Gastroesophageal sphincter (tissue), 4 donors: Measurements from ENCODE around the gene RAE1. TPM values are rescaled to one million over a fixed set of nuclear protein-coding genes. Genes with fewer than 3 reads are reported as not detected.

Experiments used
- ATAC-seq: fragments of 150-250 bp; one replicate; pipeline ENCODE4 v1.9.1; 2016; ENCODE audit warnings: mild to moderate bottlenecking, moderate library complexity
- H3K27ac ChIP-seq, 4 donors: fragments of 200-600 bp; sonication (generic) in 3 of 4; 1 replicate in 3 of 4; 2 replicates in 1 of 4; pipeline ENCODE4 v1.5.1; 2016 to 2019
- H3K27me3 ChIP-seq: fragments of 200-600 bp; sonication (generic); one replicate; pipeline ENCODE4 v1.5.1; 2019
- H3K36me3 ChIP-seq, 2 donors: fragments of 200-600 bp; sonication (generic); one replicate each; pipeline ENCODE4 v1.5.1; 2019; ENCODE audit warnings: control low read depth in 1 of 2
- H3K4me1 ChIP-seq, 3 donors: fragments of 200-600 bp; sonication (generic); 1 replicate in 2 of 3; 2 replicates in 1 of 3; pipeline ENCODE4 v1.5.1; 2016 to 2019; ENCODE audit warnings: control low read depth in 2 of 3
- H3K4me3 ChIP-seq, 2 donors: fragments of 200-600 bp; sonication (generic); one replicate each; pipeline ENCODE4 v1.5.1; 2019; ENCODE audit warnings: mild to moderate bottlenecking in 1 of 2, moderate library complexity in 1 of 2
- H3K9me3 ChIP-seq, 3 donors: fragments of 200-600 bp; sonication (generic); one replicate each; pipeline ENCODE4 v1.5.1; 2017 to 2019; ENCODE audit warnings: control low read depth in 2 of 3
- CTCF ChIP-seq, 4 experiments: fragments of 200-600 bp in 2 of 4; fragments of 450-650 bp in 2 of 4; sonication (generic) in 1 of 4; IDR thresholded peaks; one replicate each; pipeline ENCODE4 v1.5.1; 2017 to 2019; ENCODE audit warnings: antibody characterized with exemption in 4 of 4, mild to moderate bottlenecking in 2 of 4, moderate library complexity in 2 of 4
- EP300 ChIP-seq: sonication (generic); formaldehyde crosslinking; IDR thresholded peaks from one replicate; pipeline ENCODE4 v1.6.1; 2017; ENCODE audit warnings: antibody characterized with exemption, mild to moderate bottlenecking
- POLR2A ChIP-seq, 2 donors: fragments of 450-650 bp; IDR thresholded peaks; one replicate each; pipeline ENCODE4 v1.6.1; 2017; ENCODE audit warnings: antibody characterized with exemption in 2 of 2, mild to moderate bottlenecking in 2 of 2, moderate library complexity in 1 of 2
- POLR2AphosphoS5 ChIP-seq: sonication (generic); formaldehyde crosslinking; IDR thresholded peaks from one replicate; pipeline ENCODE4 v1.6.1; 2017; ENCODE audit warnings: antibody characterized with exemption
- WGBS, 2 donors: methylation state at CpG; one replicate each; pipeline ENCODE4 v1.1.5; 2018; ENCODE audit warnings: low coverage in 1 of 2; 5-methylcytosine and 5-hydroxymethylcytosine counted together
- total RNA-seq, 4 donors: library from RNA; depleted of rRNA; stranded (reverse); fragments of >200 nt; gene quantifications; one replicate each; pipeline ENCODE4 v1.1.0, GENCODE V29; 2016

The RAE1 gene
- total RNA-seq, 4 donors from 2014 or later: 16.5 to 30.4 (median 25.1) TPM

- 78 to 81% methylated on average over 17 to 20 of the region's 20 CpGs for WGBS, 2 donors
- H3K27ac ChIP-seq: no peak overlapping the region
- no peaks in the 10 kb centered on the region for H3K27me3 ChIP-seq
- peaks cover 0 to 11% (median 0%) of the 10 kb centered on the region in 3 donors for H3K4me1 ChIP-seq
- TF ChIP-seq POLR2AphosphoS5: no peak
- TF ChIP-seq EP300: no peak
- no peak for TF ChIP-seq CTCF (IDR thresholded peaks at IDR 0.05)
- TF ChIP-seq POLR2A (IDR thresholded peaks at IDR 0.05): no peak
- ATAC-seq: no peak
- no peak overlapping the region for H3K4me3 ChIP-seq
- H3K36me3 ChIP-seq: peaks cover 0 to 40% of the 10 kb centered on the region in 2 donors
- no peaks in the 10 kb centered on the region for H3K9me3 ChIP-seq
Measured at GRCh38 chr20:57383447-57384347, 32.6 kb downstream of the RAE1 start.

- peaks cover 0 to 35% of the 10 kb centered on the region in 2 donors for H3K36me3 ChIP-seq
- H3K27ac ChIP-seq: no peak overlapping the region
- TF ChIP-seq POLR2AphosphoS5: no peak
- no peaks in the 10 kb centered on the region for H3K9me3 ChIP-seq
- no peak overlapping the region for H3K4me3 ChIP-seq
- H3K27me3 ChIP-seq: no peaks in the 10 kb centered on the region
- WGBS, 2 donors: 83% methylated on average over 2 of the region's 8 CpGs; no CpG with 5 or more reads in 1 of the 2 donors
- no peak for ATAC-seq
- H3K4me1 ChIP-seq: peaks cover 0 to 19% (median 1%) of the 10 kb centered on the region in 3 donors
Measured at GRCh38 chr20:57384486-57384885, 33.4 kb downstream of the RAE1 start.

GRCh38 chr20:57384953-57385761 is 34.1 kb downstream of the RAE1 start:
- no peak for ATAC-seq
- H3K4me1 ChIP-seq: peaks cover 0 to 26% (median 7%) of the 10 kb centered on the region in 3 donors

GRCh38 chr20:57385940-57386339 is 34.9 kb downstream of the RAE1 start:
- ATAC-seq: no peak
- Histone ChIP-seq H3K4me3 (no peak overlapping the region), H3K4me1 (peaks cover 0 to 34% (median 11%) of the 10 kb centered on the region in 3 donors), H3K36me3 (peaks cover 0 to 20% of the 10 kb centered on the region in 2 donors), H3K9me3 (no peaks in the 10 kb centered on the region), H3K27me3 (no peaks in the 10 kb centered on the region), H3K27ac (no peak overlapping the region)
- WGBS, 2 donors: 83 to 100% methylated on average over 1 to 2 of the region's 6 CpGs
- TF ChIP-seq POLR2A (IDR thresholded peaks at IDR 0.05) (no peak), EP300 (no peak), POLR2AphosphoS5 (no peak), CTCF (IDR thresholded peaks at IDR 0.05) (no peak)

More at GRCh38 chr20:57384953-57385761, 34.1 kb downstream of the RAE1 start:
- H3K9me3 ChIP-seq: no peaks in the 10 kb centered on the region
- H3K4me3 ChIP-seq: no peak overlapping the region
- H3K36me3 ChIP-seq: peaks cover 0 to 28% of the 10 kb centered on the region in 2 donors
- 66 to 91% methylated on average over 7 to 10 of the region's 29 CpGs for WGBS, 2 donors
- no peak overlapping the region for H3K27ac ChIP-seq
- TF ChIP-seq POLR2A (IDR thresholded peaks at IDR 0.05): no peak
- TF ChIP-seq POLR2AphosphoS5: no peak
- no peak for TF ChIP-seq CTCF (IDR thresholded peaks at IDR 0.05)
- no peak for TF ChIP-seq EP300
- no peaks in the 10 kb centered on the region for H3K27me3 ChIP-seq

- no peaks in the 10 kb centered on the region for H3K9me3 ChIP-seq
- no peak overlapping the region for H3K27ac ChIP-seq
- 94 to 100% methylated on average over 2 to 4 of the region's 4 CpGs for WGBS, 2 donors
- H3K36me3 ChIP-seq: peaks cover 0 to 17% of the 10 kb centered on the region in 2 donors
- no peaks in the 10 kb centered on the region for H3K27me3 ChIP-seq
- H3K4me3 ChIP-seq: no peak overlapping the region
- H3K4me1 ChIP-seq: peaks cover 0 to 32% (median 12%) of the 10 kb centered on the region in 3 donors
- TF ChIP-seq CTCF (IDR thresholded peaks at IDR 0.05) (no peak), EP300 (no peak), POLR2AphosphoS5 (no peak), POLR2A (IDR thresholded peaks at IDR 0.05) (no peak)
- no peak for ATAC-seq
Measured at GRCh38 chr20:57386762-57387161, 35.7 kb downstream of the RAE1 start.
